Fibroblast of lung (primary cell): ENCODE data around the gene HTR2C. TPM values are rescaled to one million over a fixed set of nuclear protein-coding genes. Genes with fewer than 3 reads are reported as not detected.
A peak's percentile ranks its signal among the peaks of the same experiment; 100 is the strongest.
"Not testable (repeated sequence)": the region's sequence is repeated elsewhere in the genome, so short reads cannot be mapped to it uniquely, and the experiment has no call there.

Experiments used
- DNase-seq, 2 donors: peaks; one replicate each; pipeline versions ENCODE4 v3.0.0 to v3.0.0-alpha.2; 2010; ENCODE audit warnings: low read depth in 2 of 2
- H2AFZ ChIP-seq: 2 replicates; pipeline ENCODE4 v1.5.1; 2012; ENCODE audit warnings: low read length, control low read depth, inconsistent platforms
- H3K27ac ChIP-seq: 2 replicates; pipeline ENCODE4 v1.5.1; 2011; ENCODE audit warnings: low read length, control low read depth; ENCODE audit not compliant: insufficient read depth
- H3K27me3 ChIP-seq: 2 replicates; pipeline ENCODE4 v1.5.1; 2011; ENCODE audit warnings: mild to moderate bottlenecking, low read length; ENCODE audit not compliant: control insufficient read depth, insufficient read depth
- H3K36me3 ChIP-seq: 2 replicates; pipeline ENCODE4 v1.5.1; 2011; ENCODE audit warnings: low read length; ENCODE audit not compliant: control insufficient read depth, insufficient read depth
- H3K4me1 ChIP-seq: 2 replicates; pipeline ENCODE4 v1.5.1; 2011; ENCODE audit warnings: low read length; ENCODE audit not compliant: control insufficient read depth, insufficient read depth; ENCODE audit errors: extremely low read depth
- H3K4me2 ChIP-seq: 2 replicates; pipeline ENCODE4 v1.5.1; 2011; ENCODE audit warnings: low read length, control low read depth; ENCODE audit not compliant: insufficient read depth; ENCODE audit errors: extremely low read depth
- H3K4me3 ChIP-seq, 4 experiments: fragments of 200-600 bp in 1 of 4; sonication (generic) in 1 of 4; replicated peaks in 1 of 4; 2 replicates each; pipeline ENCODE4 v1.5.1; 2011 to 2016; ENCODE audit warnings: low read length in 4 of 4, low read depth in 3 of 4, mild to moderate bottlenecking in 3 of 4, control low read depth in 2 of 4, inconsistent platforms in 1 of 4, mixed read lengths in 1 of 4; ENCODE audit not compliant: insufficient read depth in 1 of 4; ENCODE audit errors: control extremely low read depth in 1 of 4
- H3K79me2 ChIP-seq: 2 replicates; pipeline ENCODE4 v1.5.1; 2012; ENCODE audit warnings: mild to moderate bottlenecking, low read length, inconsistent platforms; ENCODE audit not compliant: control insufficient read depth, insufficient read depth
- H3K9ac ChIP-seq: 2 replicates; pipeline ENCODE4 v1.5.1; 2011; ENCODE audit warnings: mild to moderate bottlenecking, low read length, control low read depth; ENCODE audit not compliant: insufficient read depth
- H3K9me3 ChIP-seq: 2 replicates; pipeline ENCODE4 v1.5.1; 2012; ENCODE audit warnings: low read depth, low read length; ENCODE audit not compliant: control insufficient read depth, insufficient read depth
- H4K20me1 ChIP-seq: 2 replicates; pipeline ENCODE4 v1.5.1; 2011; ENCODE audit warnings: low read length; ENCODE audit not compliant: control insufficient read depth, insufficient read depth; ENCODE audit errors: extremely low read depth
- EZH2 ChIP-seq: IDR thresholded peaks from 2 replicates; pipeline ENCODE4 v1.5.1; 2012; ENCODE audit warnings: low read length, control low read depth, mild to moderate bottlenecking; ENCODE audit errors: missing control alignments
- polyA plus RNA-seq, 2 donors: library from polyadenylated mRNA; depleted of rRNA in 1 of 2; stranded (reverse) in 1 of 2; unstranded in 1 of 2; fragments of >200 nt; gene quantifications; 2 replicates each; pipeline ENCODE4 v1.2.1, GENCODE V29; 2011 to 2012; ENCODE audit warnings: missing spikeins in 1 of 2
- total RNA-seq: library from RNA; depleted of rRNA; stranded (reverse); fragments of >200 nt; gene quantifications from 2 replicates; pipeline ENCODE4 v1.2.1, GENCODE V29; 2014
- TF ChIP-seq, protein P1 (sequence below), 2 donors: IDR thresholded peaks in 1 of 2; conservative IDR thresholded peaks in 1 of 2; 1 replicate in 1 of 2; 2 replicates in 1 of 2; pipeline ENCODE4 v1.5.1; 2011 to 2012; ENCODE audit warnings: low read length in 2 of 2, control low read depth in 1 of 2, inconsistent platforms in 1 of 2, low read depth in 1 of 2, mild to moderate bottlenecking in 1 of 2

HTR2C gene
- total and polyA plus RNA-seq, 2 donors (not counting 1 experiment from before 2014, with no cell fraction given), result not detected

- no peaks in the 10 kb centered on the region for H3K4me1 ChIP-seq
- H3K27ac ChIP-seq, result no peak overlapping the region
- H3K79me2 ChIP-seq, result no peaks in the 10 kb centered on the region
- H3K27me3 ChIP-seq, result no peaks in the 10 kb centered on the region
- no peak overlapping the region for H3K9ac ChIP-seq
- H3K9me3 ChIP-seq, result no peaks in the 10 kb centered on the region
- DNase-seq, result no peak
- no peak overlapping the region for H3K4me2 ChIP-seq
- H3K36me3 ChIP-seq, result no peaks in the 10 kb centered on the region
- H3K4me3 ChIP-seq, result no peak overlapping the region
- no peaks in the 10 kb centered on the region for H4K20me1 ChIP-seq
- TF ChIP-seq, protein P1, sequence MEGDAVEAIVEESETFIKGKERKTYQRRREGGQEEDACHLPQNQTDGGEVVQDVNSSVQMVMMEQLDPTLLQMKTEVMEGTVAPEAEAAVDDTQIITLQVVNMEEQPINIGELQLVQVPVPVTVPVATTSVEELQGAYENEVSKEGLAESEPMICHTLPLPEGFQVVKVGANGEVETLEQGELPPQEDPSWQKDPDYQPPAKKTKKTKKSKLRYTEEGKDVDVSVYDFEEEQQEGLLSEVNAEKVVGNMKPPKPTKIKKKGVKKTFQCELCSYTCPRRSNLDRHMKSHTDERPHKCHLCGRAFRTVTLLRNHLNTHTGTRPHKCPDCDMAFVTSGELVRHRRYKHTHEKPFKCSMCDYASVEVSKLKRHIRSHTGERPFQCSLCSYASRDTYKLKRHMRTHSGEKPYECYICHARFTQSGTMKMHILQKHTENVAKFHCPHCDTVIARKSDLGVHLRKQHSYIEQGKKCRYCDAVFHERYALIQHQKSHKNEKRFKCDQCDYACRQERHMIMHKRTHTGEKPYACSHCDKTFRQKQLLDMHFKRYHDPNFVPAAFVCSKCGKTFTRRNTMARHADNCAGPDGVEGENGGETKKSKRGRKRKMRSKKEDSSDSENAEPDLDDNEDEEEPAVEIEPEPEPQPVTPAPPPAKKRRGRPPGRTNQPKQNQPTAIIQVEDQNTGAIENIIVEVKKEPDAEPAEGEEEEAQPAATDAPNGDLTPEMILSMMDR (conservative IDR thresholded peaks at IDR 0.05 in 1 of 2, IDR thresholded peaks at IDR 0.05 in 1 of 2; ENCODE audit: low read depth in 1 of 2, low read length in 2 of 2), result no peak
- TF ChIP-seq EZH2, result no peak
- H2AFZ ChIP-seq, result no peak overlapping the region
Observed at GRCh38 chrX:114599911-114600310, 16.0 kb downstream of the HTR2C start.

DNA sequence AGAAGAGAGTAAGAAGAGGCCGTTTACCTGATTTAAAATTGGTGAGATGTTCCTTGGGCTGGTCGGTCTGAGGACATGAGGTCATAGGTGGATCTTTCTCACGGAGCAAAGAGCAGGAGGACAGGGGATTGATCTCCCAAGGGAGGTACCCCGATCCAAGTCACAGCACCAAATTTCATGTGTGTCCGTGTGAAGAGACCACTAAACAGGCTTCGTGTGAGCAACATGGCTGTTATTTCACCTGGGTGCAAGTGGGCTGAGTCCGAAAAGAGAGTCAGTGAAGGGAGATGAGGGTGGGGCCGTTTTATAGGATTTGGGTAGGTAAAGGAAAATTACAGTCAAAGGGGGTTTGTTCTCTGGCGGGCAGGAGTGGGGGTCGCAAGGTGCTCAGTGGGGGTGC is 22.7 kb downstream of the HTR2C start:
- DNase-seq, H3K36me3 ChIP-seq, H2AFZ ChIP-seq, H4K20me1 ChIP-seq, H3K27ac ChIP-seq, H3K4me3 ChIP-seq, H3K4me2 ChIP-seq, H3K9me3 ChIP-seq, H3K4me1 ChIP-seq, H3K79me2 ChIP-seq, H3K9ac ChIP-seq, H3K27me3 ChIP-seq: not testable (repeated sequence)

GRCh38 chrX:114611018-114611619 is 27.2 kb downstream of the HTR2C start:
- peak; percentile 19 to 51 for DNase-seq
- no peaks in the 10 kb centered on the region for H3K36me3 ChIP-seq
- H3K27ac ChIP-seq, result no peak overlapping the region
- H3K9ac ChIP-seq, result no peak overlapping the region
- no peaks in the 10 kb centered on the region for H3K27me3 ChIP-seq
- no peak for TF ChIP-seq EZH2
- TF ChIP-seq, protein P1 (conservative IDR thresholded peaks at IDR 0.05 in 1 of 2, IDR thresholded peaks at IDR 0.05 in 1 of 2; ENCODE audit: low read depth in 1 of 2, low read length in 2 of 2), result peak; percentile 59 to 65
- H3K4me2 ChIP-seq, result no peak overlapping the region
- no peaks in the 10 kb centered on the region for H3K79me2 ChIP-seq
- no peaks in the 10 kb centered on the region for H4K20me1 ChIP-seq
- H3K4me3 ChIP-seq, result no peak overlapping the region
- no peaks in the 10 kb centered on the region for H3K4me1 ChIP-seq
- H2AFZ ChIP-seq, result no peak overlapping the region
- H3K9me3 ChIP-seq, result no peaks in the 10 kb centered on the region
